Endodermal cell (in vitro differentiated cells): ENCODE results near the gene TTLL10. TPM values are rescaled to one million over a fixed set of nuclear protein-coding genes. Genes with fewer than 3 reads are reported as not detected.

Experiments
- DNase-seq: peaks from one replicate; pipeline ENCODE4 v3.0.0-alpha.2; 2017
- H3K27ac ChIP-seq: 2 replicates; pipeline ENCODE4 v1.5.1; 2013; ENCODE audit warnings: mild to moderate bottlenecking, low read depth, low read length, moderate library complexity
- H3K27me3 ChIP-seq: 2 replicates; pipeline ENCODE4 v1.6.1; 2013; ENCODE audit warnings: mild to moderate bottlenecking, low read length, moderate library complexity; ENCODE audit not compliant: insufficient read depth, control insufficient read depth, poor library complexity, severe bottlenecking
- H3K36me3 ChIP-seq: 2 replicates; pipeline ENCODE4 v1.7.0; 2013; ENCODE audit warnings: mild to moderate bottlenecking, low read length, moderate library complexity; ENCODE audit not compliant: control insufficient read depth, insufficient read depth
- H3K4me1 ChIP-seq: one replicate; pipeline ENCODE4 v1.7.0; 2013; ENCODE audit warnings: low read length; ENCODE audit not compliant: control insufficient read depth, insufficient read depth
- H3K4me3 ChIP-seq: 2 replicates; pipeline ENCODE4 v1.5.1; 2013; ENCODE audit warnings: mild to moderate bottlenecking, low read length, moderate library complexity
- H3K9ac ChIP-seq: 2 replicates; pipeline ENCODE4 v1.6.1; 2013; ENCODE audit warnings: mild to moderate bottlenecking, low read length, moderate library complexity; ENCODE audit not compliant: poor library complexity, severe bottlenecking; ENCODE audit errors: extremely low read depth
- H3K9me3 ChIP-seq: 2 replicates; pipeline ENCODE4 v1.6.1; 2013; ENCODE audit warnings: mild to moderate bottlenecking, low read length, moderate library complexity; ENCODE audit not compliant: control insufficient read depth
- H3K27ac Mint-ChIP-seq: 2 replicates; pipeline ENCODE4 v1.8.0; 2020; ENCODE audit warnings: mixed read lengths
- H3K27me3 Mint-ChIP-seq: 2 replicates; pipeline ENCODE4 v1.8.0; 2021; ENCODE audit warnings: mild to moderate bottlenecking, mixed read lengths; ENCODE audit not compliant: insufficient read depth
- H3K36me3 Mint-ChIP-seq: 2 replicates; pipeline ENCODE4 v1.8.0; 2020; ENCODE audit warnings: low read depth, mixed read lengths
- H3K4me1 Mint-ChIP-seq: 2 replicates; pipeline ENCODE4 v1.8.0; 2020; ENCODE audit warnings: mixed read lengths
- H3K4me3 Mint-ChIP-seq: 2 replicates; pipeline ENCODE4 v1.8.0; 2020; ENCODE audit warnings: mild to moderate bottlenecking, moderate library complexity, mixed read lengths
- H3K9me3 Mint-ChIP-seq: 2 replicates; pipeline ENCODE4 v1.8.0; 2020; ENCODE audit warnings: mild to moderate bottlenecking, mixed read lengths
- WGBS, 2 experiments: methylation state at CpG; one replicate each; pipeline versions ENCODE4 v1.1.5 to v1.1.7; 2013; ENCODE audit warnings: missing lambda C conversion rate in 2 of 2, mixed read lengths in 1 of 2; ENCODE audit not compliant: insufficient coverage in 1 of 2, insufficient read length in 1 of 2; 5-methylcytosine and 5-hydroxymethylcytosine counted together
- total RNA-seq, 2 donors: library from RNA; stranded (reverse); fragmentation: NEBNext Ultra II Directional in 1 of 2; extraction: Animal tissue kit (Norgen Biotek cat#: 25700) in 1 of 2; gene quantifications; 2 replicates in 1 of 2; 3 replicates in 1 of 2; pipeline ENCODE4 v1.2.1, GENCODE V29; 2021
- TF ChIP-seq, protein P1 (sequence below): fragments of 200-600 bp; sonication (generic); conservative IDR thresholded peaks from 2 replicates; pipeline ENCODE4 v1.5.0; 2021; ENCODE audit warnings: antibody characterized with exemption, mild to moderate bottlenecking

The TTLL10 gene
- total RNA-seq, 2 donors from 2014 or later = 0.93 to 1.2 TPM

- 5 to 10% methylated on average over 8 to 106 of the region's 109 CpGs for WGBS, 2 experiments
- H3K4me1 Mint-ChIP-seq = no peaks in the 10 kb centered on the region
- DNase-seq = peak; percentile 80
- Histone ChIP-seq H3K9me3 (no peaks in the 10 kb centered on the region), H3K36me3 (no peaks in the 10 kb centered on the region), H3K27me3 (peaks cover 22% of the 10 kb centered on the region), H3K27ac (no peak overlapping the region), H3K9ac (no peak overlapping the region), H3K4me3 (no peak overlapping the region), H3K4me1 (no peaks in the 10 kb centered on the region)
- H3K9me3 Mint-ChIP-seq = no peaks in the 10 kb centered on the region
- no peak overlapping the region for H3K27ac Mint-ChIP-seq
- TF ChIP-seq, protein P1, sequence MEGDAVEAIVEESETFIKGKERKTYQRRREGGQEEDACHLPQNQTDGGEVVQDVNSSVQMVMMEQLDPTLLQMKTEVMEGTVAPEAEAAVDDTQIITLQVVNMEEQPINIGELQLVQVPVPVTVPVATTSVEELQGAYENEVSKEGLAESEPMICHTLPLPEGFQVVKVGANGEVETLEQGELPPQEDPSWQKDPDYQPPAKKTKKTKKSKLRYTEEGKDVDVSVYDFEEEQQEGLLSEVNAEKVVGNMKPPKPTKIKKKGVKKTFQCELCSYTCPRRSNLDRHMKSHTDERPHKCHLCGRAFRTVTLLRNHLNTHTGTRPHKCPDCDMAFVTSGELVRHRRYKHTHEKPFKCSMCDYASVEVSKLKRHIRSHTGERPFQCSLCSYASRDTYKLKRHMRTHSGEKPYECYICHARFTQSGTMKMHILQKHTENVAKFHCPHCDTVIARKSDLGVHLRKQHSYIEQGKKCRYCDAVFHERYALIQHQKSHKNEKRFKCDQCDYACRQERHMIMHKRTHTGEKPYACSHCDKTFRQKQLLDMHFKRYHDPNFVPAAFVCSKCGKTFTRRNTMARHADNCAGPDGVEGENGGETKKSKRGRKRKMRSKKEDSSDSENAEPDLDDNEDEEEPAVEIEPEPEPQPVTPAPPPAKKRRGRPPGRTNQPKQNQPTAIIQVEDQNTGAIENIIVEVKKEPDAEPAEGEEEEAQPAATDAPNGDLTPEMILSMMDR = no peak
- H3K4me3 Mint-ChIP-seq = peak overlapping the region; percentile 43
- H3K27me3 Mint-ChIP-seq = peaks cover 5% of the 10 kb centered on the region
- H3K36me3 Mint-ChIP-seq = no peaks in the 10 kb centered on the region
Measured at GRCh38 chr1:1200876-1201810, 27.5 kb downstream of the TTLL10 start.

DNA sequence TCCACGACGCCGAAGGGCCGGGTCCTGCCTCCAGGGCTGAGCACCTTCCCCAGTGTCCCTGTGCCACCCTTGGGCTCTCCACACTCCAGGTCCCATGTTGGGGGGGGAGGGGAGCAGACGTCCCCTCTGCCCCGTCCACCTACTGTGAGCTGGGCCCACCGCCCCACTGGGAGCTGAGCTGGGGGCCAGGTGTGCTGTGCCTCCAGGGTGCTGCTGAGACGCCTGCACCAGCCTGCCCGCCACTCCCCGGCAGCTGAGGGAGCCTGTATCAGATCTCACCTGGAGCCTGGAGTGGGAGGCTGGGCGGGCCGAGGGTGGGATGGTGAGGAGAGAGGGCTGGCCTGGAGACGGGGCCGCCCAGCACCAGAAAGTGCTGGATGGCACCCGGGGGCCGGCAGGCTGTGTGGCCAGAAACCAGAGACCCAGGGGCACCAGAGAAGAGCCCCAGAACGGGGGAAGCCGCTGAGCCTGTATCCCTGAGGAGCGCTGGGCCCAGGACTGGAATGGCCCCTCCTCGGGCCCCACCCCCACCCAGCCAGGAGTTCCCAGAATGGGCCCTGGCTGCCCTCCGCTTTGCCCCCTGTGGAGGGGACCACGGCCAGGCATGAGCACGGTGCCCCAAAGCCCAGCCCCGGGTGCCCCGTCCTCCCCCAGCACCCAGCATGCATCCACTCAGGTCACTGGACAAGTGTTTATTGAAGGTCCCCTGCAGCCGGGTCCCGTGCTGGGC lies 29.3 kb downstream of the TTLL10 start:
- no peak for DNase-seq
- Histone ChIP-seq H3K27ac (no peak overlapping the region), H3K4me3 (no peak overlapping the region), H3K36me3 (no peaks in the 10 kb centered on the region), H3K4me1 (no peaks in the 10 kb centered on the region), H3K9me3 (no peaks in the 10 kb centered on the region), H3K27me3 (peaks cover 36% of the 10 kb centered on the region), H3K9ac (no peak overlapping the region)
- H3K9me3 Mint-ChIP-seq = no peaks in the 10 kb centered on the region
- no peak overlapping the region for H3K27ac Mint-ChIP-seq
- TF ChIP-seq, protein P1 = no peak
- WGBS, 2 experiments = 78 to 84% methylated on average over 17 to 26 of the region's 27 CpGs
- no peaks in the 10 kb centered on the region for H3K4me1 Mint-ChIP-seq
- no peaks in the 10 kb centered on the region for H3K36me3 Mint-ChIP-seq
- H3K27me3 Mint-ChIP-seq = peaks cover 1% of the 10 kb centered on the region
- H3K4me3 Mint-ChIP-seq = no peak overlapping the region

- Histone ChIP-seq H3K4me1 (no peaks in the 10 kb centered on the region), H3K9me3 (no peaks in the 10 kb centered on the region), H3K4me3 (no peak overlapping the region), H3K36me3 (no peaks in the 10 kb centered on the region), H3K27ac (no peak overlapping the region), H3K9ac (no peak overlapping the region), H3K27me3 (peaks cover 36% of the 10 kb centered on the region)
- peaks cover 1% of the 10 kb centered on the region for H3K27me3 Mint-ChIP-seq
- H3K4me1 Mint-ChIP-seq = no peaks in the 10 kb centered on the region
- H3K9me3 Mint-ChIP-seq = no peaks in the 10 kb centered on the region
- WGBS, 2 experiments = 88 to 89% methylated on average over 31 to 49 of the region's 49 CpGs
- no peak for DNase-seq
- H3K27ac Mint-ChIP-seq = no peak overlapping the region
- TF ChIP-seq, protein P1 = no peak
- no peak overlapping the region for H3K4me3 Mint-ChIP-seq
- H3K36me3 Mint-ChIP-seq = no peaks in the 10 kb centered on the region
Measured at GRCh38 chr1:1203561-1204424, 30.1 kb downstream of the TTLL10 start.
